Left lung (tissue), 10 donors: Measurements from ENCODE around the gene ZBTB38. TPM values are rescaled to one million over a fixed set of nuclear protein-coding genes. Genes with fewer than 3 reads are reported as not detected.
A peak's percentile ranks its signal among the peaks of the same experiment; 100 is the strongest.

Source experiments
- ATAC-seq: fragments of 200-7000 bp; cut with Tn5 transposase; one replicate; pipeline ENCODE4 v1.9.1; 2020; ENCODE audit warnings: moderate library complexity
- DNase-seq, 4 donors: peaks; one replicate each; pipeline ENCODE4 v3.0.0-alpha.2; 2013 to 2020
- H3K27ac ChIP-seq, 2 donors: fragments of 200-600 bp; sonication (generic) in 1 of 2; one replicate each; pipeline versions ENCODE4 v1.5.0 to v1.8.0; 2020 to 2021
- H3K27me3 ChIP-seq, 2 donors: fragments of 200-600 bp; sonication (generic) in 1 of 2; one replicate each; pipeline versions ENCODE4 v1.5.0 to v1.8.0; 2020 to 2021
- H3K36me3 ChIP-seq, 2 donors: fragments of 200-600 bp; sonication (generic) in 1 of 2; one replicate each; pipeline versions ENCODE4 v1.5.0 to v1.8.0; 2020 to 2021
- H3K4me1 ChIP-seq, 2 donors: fragments of 200-600 bp; one replicate each; pipeline ENCODE4 v1.8.0; 2021
- H3K4me3 ChIP-seq, 2 donors: fragments of 200-600 bp; sonication (generic) in 1 of 2; one replicate each; pipeline versions ENCODE4 v1.5.0 to v1.8.0; 2020 to 2021; ENCODE audit warnings: mild to moderate bottlenecking in 1 of 2
- H3K9me3 ChIP-seq, 2 donors: fragments of 200-600 bp; sonication (generic) in 1 of 2; one replicate each; pipeline versions ENCODE4 v1.5.0 to v1.8.0; 2020 to 2021
- intact Hi-C, 2 donors: fragments of 100-400 bp; cut with DNase I; formaldehyde crosslinking; loops; one replicate each; pipeline versions ENCODE4 v1.11.2 to v1.14.2; 2022
- polyA plus RNA-seq, 6 donors: library from polyadenylated mRNA; unstranded; fragments of 120-200 nt; gene quantifications; one replicate each; pipeline ENCODE4 v1.2.1, GENCODE V29; 2013; ENCODE audit not compliant: insufficient read length in 6 of 6
- total RNA-seq, 2 donors: library from RNA; stranded (reverse); fragmentation: NEBNext Ultra II Directional; extraction: Animal tissue kit (Norgen Biotek cat#: 25700); gene quantifications; one replicate each; pipeline ENCODE4 v1.2.1, GENCODE V29; 2021
- TF ChIP-seq, protein P1 (sequence below), 2 donors: fragments of 200-600 bp; sonication (generic) in 1 of 2; IDR thresholded peaks; one replicate each; pipeline versions ENCODE4 v1.5.0 to v1.8.0; 2021; ENCODE audit warnings: antibody characterized with exemption in 2 of 2
- donor health status: DM: no; HTN: yes; CAD: no.
- donor health status: DM: no; HTN: no; CAD: no.

The ZBTB38 gene
- total and polyA plus RNA-seq, 8 donors = 71.7 to 91.4 (median 82.6) TPM

- DNase-seq (peak in 1 of 4 donors; percentile 88), ATAC-seq (peak; percentile 56)
- H3K27me3 ChIP-seq = no peaks in the 10 kb centered on the region
- intact Hi-C loops = no loop called here
- TF ChIP-seq, protein P1, sequence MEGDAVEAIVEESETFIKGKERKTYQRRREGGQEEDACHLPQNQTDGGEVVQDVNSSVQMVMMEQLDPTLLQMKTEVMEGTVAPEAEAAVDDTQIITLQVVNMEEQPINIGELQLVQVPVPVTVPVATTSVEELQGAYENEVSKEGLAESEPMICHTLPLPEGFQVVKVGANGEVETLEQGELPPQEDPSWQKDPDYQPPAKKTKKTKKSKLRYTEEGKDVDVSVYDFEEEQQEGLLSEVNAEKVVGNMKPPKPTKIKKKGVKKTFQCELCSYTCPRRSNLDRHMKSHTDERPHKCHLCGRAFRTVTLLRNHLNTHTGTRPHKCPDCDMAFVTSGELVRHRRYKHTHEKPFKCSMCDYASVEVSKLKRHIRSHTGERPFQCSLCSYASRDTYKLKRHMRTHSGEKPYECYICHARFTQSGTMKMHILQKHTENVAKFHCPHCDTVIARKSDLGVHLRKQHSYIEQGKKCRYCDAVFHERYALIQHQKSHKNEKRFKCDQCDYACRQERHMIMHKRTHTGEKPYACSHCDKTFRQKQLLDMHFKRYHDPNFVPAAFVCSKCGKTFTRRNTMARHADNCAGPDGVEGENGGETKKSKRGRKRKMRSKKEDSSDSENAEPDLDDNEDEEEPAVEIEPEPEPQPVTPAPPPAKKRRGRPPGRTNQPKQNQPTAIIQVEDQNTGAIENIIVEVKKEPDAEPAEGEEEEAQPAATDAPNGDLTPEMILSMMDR (IDR thresholded peaks at IDR 0.05) = peak in 1 of 2 donors; percentile 10
- H3K4me3 ChIP-seq = peak overlapping the region; percentile 20 to 39
- peaks cover 31 to 53% of the 10 kb centered on the region in 2 donors for H3K4me1 ChIP-seq
- H3K36me3 ChIP-seq = peaks cover 0 to 5% of the 10 kb centered on the region in 2 donors
- H3K9me3 ChIP-seq = no peaks in the 10 kb centered on the region
- peak overlapping the region; percentile 85 to 97 for H3K27ac ChIP-seq
These were observed 1.8 kb downstream of the ZBTB38 start for GRCh38 chr3:141370065-141370533.

GRCh38 chr3:141371882-141372281 lies 3.6 kb downstream of the ZBTB38 start:
- TF ChIP-seq, protein P1 (IDR thresholded peaks at IDR 0.05) = no peak

GRCh38 chr3:141372656-141373055 lies 4.4 kb downstream of the ZBTB38 start:
- peaks cover 13 to 30% of the 10 kb centered on the region in 2 donors for H3K4me1 ChIP-seq
- H3K9me3 ChIP-seq = no peaks in the 10 kb centered on the region
- H3K27ac ChIP-seq = no peak overlapping the region
- ATAC-seq (no peak), DNase-seq (no peak)
- H3K4me3 ChIP-seq = no peak overlapping the region
- no peaks in the 10 kb centered on the region for H3K27me3 ChIP-seq
- TF ChIP-seq, protein P1 (IDR thresholded peaks at IDR 0.05) = no peak
- peaks cover 0 to 22% of the 10 kb centered on the region in 2 donors for H3K36me3 ChIP-seq
- intact Hi-C loops = no loop called here

More at GRCh38 chr3:141371882-141372281, 3.6 kb downstream of the ZBTB38 start:
- Histone ChIP-seq H3K4me3 (no peak overlapping the region), H3K27me3 (no peaks in the 10 kb centered on the region), H3K9me3 (no peaks in the 10 kb centered on the region), H3K4me1 (peaks cover 21 to 37% of the 10 kb centered on the region in 2 donors), H3K27ac (no peak overlapping the region), H3K36me3 (peaks cover 0 to 22% of the 10 kb centered on the region in 2 donors)
- DNase-seq (no peak), ATAC-seq (no peak)
- intact Hi-C loops = no loop called here

GRCh38 chr3:141373232-141373631 lies 4.9 kb downstream of the ZBTB38 start:
- intact Hi-C loops = no loop called here
- Histone ChIP-seq H3K27me3 (no peaks in the 10 kb centered on the region), H3K36me3 (peaks cover 0 to 22% of the 10 kb centered on the region in 2 donors), H3K27ac (no peak overlapping the region), H3K9me3 (no peaks in the 10 kb centered on the region), H3K4me3 (no peak overlapping the region), H3K4me1 (peaks cover 9 to 25% of the 10 kb centered on the region in 2 donors)
- no peak for ATAC-seq
- DNase-seq = no peak
- TF ChIP-seq, protein P1 (IDR thresholded peaks at IDR 0.05) = no peak

DNA sequence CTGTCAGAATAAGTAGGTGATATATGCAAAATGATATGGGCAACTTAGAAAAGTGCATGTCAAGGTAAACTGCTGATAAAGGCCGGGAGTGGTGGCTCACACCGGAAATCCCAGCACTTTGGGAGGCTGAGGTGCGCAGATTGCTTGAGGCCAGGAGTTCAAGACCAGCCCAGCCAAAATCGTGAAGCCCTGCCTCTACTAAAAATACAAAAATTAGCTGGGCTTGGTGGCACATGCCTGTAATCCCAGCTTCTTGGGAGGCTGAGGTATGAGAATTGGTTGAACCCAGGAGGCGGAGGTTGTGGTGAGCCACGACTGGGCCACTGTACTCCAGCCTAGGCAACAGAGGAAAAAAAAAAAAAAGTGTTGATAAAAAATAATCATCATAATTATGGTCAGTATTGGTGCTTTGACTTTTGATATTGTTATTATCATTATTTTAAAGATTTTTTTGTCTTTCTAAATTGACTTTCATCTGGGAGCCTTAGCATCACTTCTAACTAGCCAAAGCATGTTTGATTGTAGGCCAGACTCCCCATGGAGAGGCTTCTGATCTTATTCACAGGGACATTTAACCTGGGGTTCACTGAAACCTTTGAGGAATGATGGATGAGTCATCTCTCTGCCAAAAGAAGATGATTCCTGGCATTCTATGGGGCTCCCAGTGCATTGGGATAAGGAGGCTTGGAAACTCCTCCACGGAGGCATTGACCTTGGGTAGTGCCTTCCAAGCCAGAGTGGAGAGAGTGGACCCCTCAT lies 5.6 kb downstream of the ZBTB38 start:
- DNase-seq (no peak), ATAC-seq (no peak)
- H3K9me3 ChIP-seq = no peaks in the 10 kb centered on the region
- H3K27me3 ChIP-seq = no peaks in the 10 kb centered on the region
- peaks cover 9 to 20% of the 10 kb centered on the region in 2 donors for H3K4me1 ChIP-seq
- no peak overlapping the region for H3K4me3 ChIP-seq
- intact Hi-C loops = no loop called here
- no peak overlapping the region for H3K27ac ChIP-seq
- TF ChIP-seq, protein P1 (IDR thresholded peaks at IDR 0.05) = no peak
- H3K36me3 ChIP-seq = peaks cover 0 to 22% of the 10 kb centered on the region in 2 donors
